Hepatocyte (in vitro differentiated cells): Measurements from ENCODE around the gene GRIA1. TPM values are rescaled to one million over a fixed set of nuclear protein-coding genes. Genes with fewer than 3 reads are reported as not detected.

ENCODE experiments used
- DNase-seq: peaks from one replicate; pipeline ENCODE4 v3.0.0-alpha.2; 2016; ENCODE audit warnings: low spot score
- H2AFZ ChIP-seq: fragments of 200-600 bp; sonication (generic); 2 replicates; pipeline ENCODE4 v1.6.0; 2016; ENCODE audit warnings: antibody characterized with exemption, mild to moderate bottlenecking
- H3K27ac ChIP-seq: fragments of 200-600 bp; sonication (generic); 2 replicates; pipeline ENCODE4 v1.5.1; 2016; ENCODE audit warnings: mild to moderate bottlenecking
- H3K27me3 ChIP-seq: fragments of 200-600 bp; sonication (generic); 2 replicates; pipeline ENCODE4 v1.6.1; 2016
- H3K36me3 ChIP-seq: fragments of 200-600 bp; sonication (generic); replicated peaks from 2 replicates; pipeline ENCODE4 v1.5.1; 2016; ENCODE audit warnings: low read depth; ENCODE audit not compliant: insufficient read depth
- H3K4me1 ChIP-seq: fragments of 200-600 bp; sonication (generic); 2 replicates; pipeline ENCODE4 v1.5.1; 2016; ENCODE audit warnings: mild to moderate bottlenecking, moderate library complexity; ENCODE audit not compliant: insufficient read depth
- H3K4me2 ChIP-seq: fragments of 200-600 bp; sonication (generic); 2 replicates; pipeline ENCODE4 v1.6.0; 2016
- H3K4me3 ChIP-seq: fragments of 200-600 bp; sonication (generic); 2 replicates; pipeline ENCODE4 v1.5.1; 2016; ENCODE audit warnings: mild to moderate bottlenecking
- H3K79me2 ChIP-seq: fragments of 200-600 bp; sonication (generic); 2 replicates; pipeline ENCODE4 v1.6.0; 2017; ENCODE audit warnings: mild to moderate bottlenecking
- H3K9me2 ChIP-seq: fragments of 200-600 bp; sonication (generic); replicated peaks from 2 replicates; pipeline ENCODE4 v1.6.0; 2017; ENCODE audit warnings: mild to moderate bottlenecking; ENCODE audit not compliant: insufficient read depth
- H3K9me3 ChIP-seq: fragments of 200-600 bp; sonication (generic); 2 replicates; pipeline ENCODE4 v1.5.1; 2016; ENCODE audit warnings: low read depth, mild to moderate bottlenecking
- H4K20me1 ChIP-seq: fragments of 200-600 bp; sonication (generic); 2 replicates; pipeline ENCODE4 v1.6.0; 2016; ENCODE audit warnings: mild to moderate bottlenecking; ENCODE audit not compliant: insufficient read depth, poor library complexity, severe bottlenecking
- EZH2 ChIP-seq: fragments of 200-600 bp; sonication (generic); IDR thresholded peaks from 2 replicates; pipeline ENCODE4 v1.6.1; 2016; ENCODE audit warnings: antibody characterized with exemption, mild to moderate bottlenecking, borderline replicate concordance
- EZH2phosphoT487 ChIP-seq: fragments of 200-600 bp; sonication (generic); IDR thresholded peaks from one replicate; pipeline ENCODE4 v1.6.1; 2018; ENCODE audit warnings: antibody characterized with exemption, mild to moderate bottlenecking, low read depth, moderate library complexity; ENCODE audit not compliant: unreplicated experiment, severe bottlenecking
- WGBS: methylation state at CpG from one replicate; pipeline ENCODE4 v1.1.6; 2016; ENCODE audit warnings: low lambda C conversion rate; ENCODE audit errors: missing lambda C conversion rate; 5-methylcytosine and 5-hydroxymethylcytosine counted together
- polyA plus RNA-seq: library from polyadenylated mRNA; unstranded; fragments of >200 nt; fragmentation: Nextera tagmentation; extraction: Ambion mirVana; gene quantifications from 2 replicates; pipeline ENCODE4 v1.2.1, GENCODE V29; 2016
- total RNA-seq: library from RNA; depleted of rRNA; stranded (reverse); fragments of >200 nt; gene quantifications from 2 replicates; pipeline ENCODE4 v1.2.3, GENCODE V29; 2014
- TF ChIP-seq, protein P1 (sequence below): fragments of 200-600 bp; sonication (generic); IDR thresholded peaks from 2 replicates; pipeline ENCODE4 v1.5.1; 2016; ENCODE audit warnings: antibody characterized with exemption, mild to moderate bottlenecking; ENCODE audit not compliant: poor library complexity

The GRIA1 gene
- total and polyA plus RNA-seq, 2 experiments from 2014 or later, result 0.29 to 0.50 TPM

DNA sequence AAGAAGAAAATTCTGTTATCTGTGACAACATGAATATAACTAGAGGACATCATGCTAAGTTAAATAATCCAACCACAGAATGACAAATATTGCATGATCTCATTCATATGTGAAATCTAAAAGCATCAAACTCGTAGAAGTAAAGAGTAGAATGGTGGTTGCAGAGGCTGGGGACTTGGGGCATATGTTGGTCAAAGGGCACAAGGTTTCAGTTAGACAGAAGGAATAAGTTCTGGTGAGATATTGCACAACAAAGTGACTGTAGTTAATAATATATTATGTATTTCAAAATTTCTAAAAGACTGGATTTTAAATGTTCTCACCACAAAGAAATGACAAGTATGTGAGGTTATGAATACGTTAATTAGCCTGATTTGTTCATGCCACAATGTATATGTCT, 24.8 kb downstream of the GRIA1 start:
- no peaks in the 10 kb centered on the region for H3K4me1 ChIP-seq
- 81% methylated on average over 2 of the region's 2 CpGs for WGBS

DNA sequence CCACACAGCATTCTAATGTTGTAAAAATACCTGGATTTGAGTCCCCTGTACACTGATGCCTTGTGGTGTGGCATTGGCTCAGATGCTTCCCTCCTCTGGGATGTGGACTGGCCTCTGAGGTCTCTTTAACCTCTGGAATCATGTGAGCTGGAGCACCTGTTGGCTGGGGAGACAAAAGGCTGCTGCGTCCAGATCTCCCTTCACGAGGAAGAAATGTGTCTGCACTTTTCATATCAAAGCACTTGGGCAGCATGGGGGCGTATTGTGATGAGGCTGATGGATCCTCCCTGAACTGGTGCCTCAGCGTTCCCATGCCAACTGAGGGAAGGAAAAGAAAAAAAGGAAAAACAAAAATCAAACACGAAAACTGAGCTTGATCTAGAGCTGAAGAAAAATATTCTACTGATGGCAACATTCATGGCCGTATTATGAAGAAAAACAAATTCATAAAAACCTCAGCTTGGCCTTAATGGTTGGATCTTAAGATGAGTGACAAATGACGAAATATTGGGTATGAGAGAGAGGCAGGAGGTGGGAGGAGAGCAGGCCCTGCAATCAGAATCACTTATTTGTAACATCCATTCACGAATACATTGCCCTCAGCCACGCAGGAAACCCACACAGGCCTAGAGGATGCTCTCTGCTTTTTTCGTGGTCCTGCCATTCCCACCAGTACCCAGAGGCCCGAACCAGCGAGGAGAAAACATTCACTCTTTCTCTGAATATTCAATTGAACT, 26.2 kb downstream of the GRIA1 start:
- Histone ChIP-seq H3K9me3 (peaks cover 4% of the 10 kb centered on the region), H3K4me3 (no peak overlapping the region), H3K4me1 (no peaks in the 10 kb centered on the region), H3K4me2 (no peak overlapping the region), H3K79me2 (no peaks in the 10 kb centered on the region), H3K27me3 (no peaks in the 10 kb centered on the region), H3K36me3 (no peaks in the 10 kb centered on the region), H4K20me1 (no peaks in the 10 kb centered on the region), H3K9me2 (no peaks in the 10 kb centered on the region), H3K27ac (no peak overlapping the region), H2AFZ (no peak overlapping the region)
- no peak for TF ChIP-seq EZH2
- TF ChIP-seq, protein P1, sequence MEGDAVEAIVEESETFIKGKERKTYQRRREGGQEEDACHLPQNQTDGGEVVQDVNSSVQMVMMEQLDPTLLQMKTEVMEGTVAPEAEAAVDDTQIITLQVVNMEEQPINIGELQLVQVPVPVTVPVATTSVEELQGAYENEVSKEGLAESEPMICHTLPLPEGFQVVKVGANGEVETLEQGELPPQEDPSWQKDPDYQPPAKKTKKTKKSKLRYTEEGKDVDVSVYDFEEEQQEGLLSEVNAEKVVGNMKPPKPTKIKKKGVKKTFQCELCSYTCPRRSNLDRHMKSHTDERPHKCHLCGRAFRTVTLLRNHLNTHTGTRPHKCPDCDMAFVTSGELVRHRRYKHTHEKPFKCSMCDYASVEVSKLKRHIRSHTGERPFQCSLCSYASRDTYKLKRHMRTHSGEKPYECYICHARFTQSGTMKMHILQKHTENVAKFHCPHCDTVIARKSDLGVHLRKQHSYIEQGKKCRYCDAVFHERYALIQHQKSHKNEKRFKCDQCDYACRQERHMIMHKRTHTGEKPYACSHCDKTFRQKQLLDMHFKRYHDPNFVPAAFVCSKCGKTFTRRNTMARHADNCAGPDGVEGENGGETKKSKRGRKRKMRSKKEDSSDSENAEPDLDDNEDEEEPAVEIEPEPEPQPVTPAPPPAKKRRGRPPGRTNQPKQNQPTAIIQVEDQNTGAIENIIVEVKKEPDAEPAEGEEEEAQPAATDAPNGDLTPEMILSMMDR, result no peak
- TF ChIP-seq EZH2phosphoT487, result no peak
- 76% methylated on average over 12 of the region's 12 CpGs for WGBS
- DNase-seq, result no peak

More for the DNA sequence above, 24.8 kb downstream of the GRIA1 start:
- no peak for DNase-seq
- Histone ChIP-seq H3K27me3 (no peaks in the 10 kb centered on the region), H3K9me2 (no peaks in the 10 kb centered on the region), H3K27ac (no peak overlapping the region), H3K4me2 (no peak overlapping the region), H3K9me3 (peaks cover 4% of the 10 kb centered on the region), H2AFZ (no peak overlapping the region), H3K79me2 (no peaks in the 10 kb centered on the region), H4K20me1 (no peaks in the 10 kb centered on the region), H3K36me3 (no peaks in the 10 kb centered on the region), H3K4me3 (no peak overlapping the region)
- TF ChIP-seq EZH2 (no peak), EZH2phosphoT487 (no peak)
- TF ChIP-seq, protein P1, result no peak

DNA sequence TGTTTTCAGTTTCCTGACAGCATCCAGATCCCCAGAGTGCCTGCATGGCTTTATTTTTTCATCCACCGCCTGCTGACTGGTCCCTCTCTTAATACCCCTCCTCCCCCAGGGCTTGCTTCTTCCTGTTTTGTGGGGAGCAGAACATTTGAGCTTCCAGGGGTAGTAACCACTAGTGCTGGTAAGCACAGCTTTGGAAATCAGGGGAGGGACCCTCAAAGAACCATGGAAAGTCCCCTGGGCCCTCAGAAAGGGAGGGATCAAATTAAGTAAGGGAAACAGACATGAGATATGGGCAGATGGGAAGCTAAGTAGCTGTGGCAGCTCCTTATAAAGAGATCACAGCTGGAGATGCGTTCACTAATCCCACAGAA, 26.8 kb downstream of the GRIA1 start:
- WGBS, result 61% methylated on average over 2 of the region's 2 CpGs
- no peak overlapping the region for H2AFZ ChIP-seq
- H3K4me1 ChIP-seq, result no peaks in the 10 kb centered on the region
- TF ChIP-seq, protein P1, result no peak
- no peak for TF ChIP-seq EZH2phosphoT487
- no peak for TF ChIP-seq EZH2
- no peaks in the 10 kb centered on the region for H3K27me3 ChIP-seq
- H3K4me2 ChIP-seq, result no peak overlapping the region
- no peak overlapping the region for H3K4me3 ChIP-seq
- no peaks in the 10 kb centered on the region for H3K9me2 ChIP-seq
- peaks cover 4% of the 10 kb centered on the region for H3K9me3 ChIP-seq
- H4K20me1 ChIP-seq, result no peaks in the 10 kb centered on the region
- no peaks in the 10 kb centered on the region for H3K36me3 ChIP-seq
- DNase-seq, result no peak
- H3K79me2 ChIP-seq, result no peaks in the 10 kb centered on the region
- H3K27ac ChIP-seq, result no peak overlapping the region
